GM12891 (cell line): ENCODE measurements around the gene PPP6R1.

Experiments used
- POLR2A ChIP-seq: IDR thresholded peaks from 2 replicates; pipeline ENCODE4 v1.6.1; 2011; ENCODE audit warnings: low read depth, low read length, control low read depth
- POLR2AphosphoS5 ChIP-seq: IDR thresholded peaks from 2 replicates; pipeline ENCODE4 v1.6.1; 2011; ENCODE audit warnings: low read depth, low read length, control low read depth

GRCh38 chr19:55270172-55270942 is 11.5 kb upstream of the PPP6R1 start:
- TF ChIP-seq POLR2A (no peak), POLR2AphosphoS5 (no peak)
